Common myeloid progenitor, CD34-positive (primary cell): ENCODE data around the gene MYOF.
A peak's percentile ranks its signal among the peaks of the same experiment; 100 is the strongest.

ENCODE experiments used
- CTCF ChIA-PET: fragments of 350-600 bp; sonication (Branson Sonifier 250); formaldehyde crosslinking; loops from one replicate; lab custom pipeline; 2021; ENCODE audit warnings: antibody characterized with exemption; lab: Charles Lee
- POLR2A ChIA-PET: fragments of 350-600 bp; sonication (Branson Sonifier 250); formaldehyde crosslinking; loops from one replicate; lab custom pipeline; 2021; ENCODE audit warnings: antibody characterized with exemption; lab: Charles Lee
- DNase-seq, 3 donors: peaks; one replicate each; pipeline versions ENCODE4 v3.0.0 to v3.0.0-alpha.2; 2013
- H3K27ac ChIP-seq, 2 experiments: 1 replicate in 1 of 2; 2 replicates in 1 of 2; pipeline ENCODE4 v1.7.0; 2013; ENCODE audit warnings: inconsistent platforms in 2 of 2, low read length in 2 of 2, mild to moderate bottlenecking in 2 of 2, low read depth in 1 of 2, moderate library complexity in 1 of 2; ENCODE audit not compliant: severe bottlenecking in 2 of 2, insufficient read depth in 1 of 2, poor library complexity in 1 of 2
- H3K27me3 ChIP-seq, 5 experiments: replicated peaks in 2 of 5; 1 replicate in 3 of 5; 2 replicates in 2 of 5; pipeline versions ENCODE4 v1.6.1 to v1.7.0; 2013; ENCODE audit warnings: low read length in 4 of 5, mild to moderate bottlenecking in 2 of 5, moderate library complexity in 2 of 5, inconsistent platforms in 1 of 5; ENCODE audit not compliant: insufficient read depth in 5 of 5, control insufficient read depth in 4 of 5
- H3K36me3 ChIP-seq, 4 experiments: 1 replicate in 2 of 4; 2 replicates in 2 of 4; pipeline versions ENCODE4 v1.6.1 to v1.7.0; 2013; ENCODE audit warnings: low read length in 3 of 4, control low read depth in 1 of 4, mild to moderate bottlenecking in 1 of 4; ENCODE audit not compliant: control insufficient read depth in 4 of 4, insufficient read depth in 4 of 4
- H3K4me1 ChIP-seq, 4 experiments: 1 replicate in 3 of 4; 2 replicates in 1 of 4; pipeline versions ENCODE4 v1.6.1 to v1.7.1; 2013; ENCODE audit warnings: low read length in 3 of 4, mild to moderate bottlenecking in 3 of 4, control low read depth in 1 of 4, inconsistent platforms in 1 of 4, moderate library complexity in 1 of 4; ENCODE audit not compliant: control insufficient read depth in 4 of 4, insufficient read depth in 4 of 4; ENCODE audit errors: control extremely low read depth in 1 of 4
- H3K4me3 ChIP-seq, 7 experiments: 1 replicate in 4 of 7; 2 replicates in 3 of 7; pipeline versions ENCODE4 v1.5.1 to v1.7.0; 2013; ENCODE audit warnings: mild to moderate bottlenecking in 7 of 7, low read length in 6 of 7, moderate library complexity in 6 of 7, inconsistent platforms in 2 of 7, low read depth in 2 of 7, control low read depth in 1 of 7; ENCODE audit not compliant: insufficient read depth in 4 of 7, control insufficient read depth in 1 of 7; ENCODE audit errors: extremely low read depth in 1 of 7
- H3K9me3 ChIP-seq, 5 experiments: 1 replicate in 4 of 5; 2 replicates in 1 of 5; pipeline versions ENCODE4 v1.6.1 to v1.7.1; 2013; ENCODE audit warnings: low read length in 4 of 5, mild to moderate bottlenecking in 2 of 5, inconsistent platforms in 1 of 5, low read depth in 1 of 5, moderate library complexity in 1 of 5; ENCODE audit not compliant: control insufficient read depth in 4 of 5, insufficient read depth in 2 of 5; ENCODE audit errors: control extremely low read depth in 1 of 5
- WGBS: methylation state at CpG from one replicate; pipeline ENCODE4 v1.1.5; 2013; ENCODE audit not compliant: insufficient coverage; 5-methylcytosine and 5-hydroxymethylcytosine counted together

Gene MYOF

GRCh38 chr10:93390306-93391090 is 91.6 kb downstream of the MYOF start:
- 90% methylated on average over 2 of the region's 3 CpGs for WGBS
- peak; percentile 13 to 69 (median 62) for DNase-seq

DNA sequence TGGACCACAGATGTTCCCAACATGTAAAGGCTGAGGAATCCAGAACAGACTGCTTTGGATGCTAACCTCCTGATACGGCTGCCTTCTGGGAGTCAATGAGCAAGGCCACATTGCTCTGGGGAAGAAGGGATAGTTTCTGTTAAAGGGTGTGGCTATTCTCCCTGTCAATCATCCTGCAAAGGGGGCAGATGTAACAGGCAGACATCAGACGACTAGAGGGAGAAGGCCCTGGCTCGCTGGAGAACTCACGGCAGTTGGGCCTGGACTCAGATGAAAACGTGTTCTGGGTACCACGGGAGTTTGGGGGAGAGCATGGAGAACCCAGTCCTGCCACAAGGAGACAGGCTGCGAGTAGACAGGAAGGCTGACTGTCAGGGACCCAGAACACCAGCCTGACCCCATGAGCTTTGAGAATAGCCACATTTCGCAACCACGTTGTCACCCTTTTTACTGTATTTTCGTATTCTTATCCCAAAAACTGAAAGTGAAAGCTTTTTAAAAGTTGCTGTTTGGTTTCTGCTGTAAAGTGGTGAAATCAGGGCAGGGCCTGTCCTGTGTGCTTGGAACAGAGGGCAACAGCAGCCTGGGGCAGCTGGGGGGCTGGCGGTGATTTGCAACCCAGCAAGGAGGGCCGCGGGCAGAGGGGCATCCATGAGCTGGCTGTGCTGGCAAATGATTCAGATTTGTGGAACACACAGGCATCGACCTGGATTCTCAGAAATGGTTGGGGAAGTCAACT is 95.3 kb downstream of the MYOF start:
- WGBS, result 86% methylated on average over 13 of the region's 14 CpGs
- peak overlapping the region in 3 of 7 experiments; percentile 6 to 37 (median 11) for H3K4me3 ChIP-seq
- H3K27me3 ChIP-seq, result no peaks in the 10 kb centered on the region
- no peaks in the 10 kb centered on the region for H3K36me3 ChIP-seq
- H3K27ac ChIP-seq, result no peak overlapping the region
- H3K4me1 ChIP-seq, result peaks cover 0 to 41% (median 16%) of the 10 kb centered on the region in 4 experiments
- ChIA-PET CTCF (interaction anchor here (1.2 to 7.1 kb wide), 4 partner anchors 10 to 103 kb away, joined by 3 to 47 read pairs (median 4); partner anchors contain the start of gene MYOF), POLR2A (no interaction called here)
- peak; percentile 21 to 68 (median 61) for DNase-seq
- no peaks in the 10 kb centered on the region for H3K9me3 ChIP-seq

More at GRCh38 chr10:93390306-93391090, 91.6 kb downstream of the MYOF start:
- no peaks in the 10 kb centered on the region for H3K27me3 ChIP-seq
- CTCF ChIA-PET, result interaction anchor here (0.7 to 7.1 kb wide), 6 partner anchors 11 to 568 kb away, joined by 3 to 47 read pairs (median 4); partner anchors contain the start of gene MYOF
- H3K4me1 ChIP-seq, result peaks cover 0 to 35% (median 16%) of the 10 kb centered on the region in 4 experiments
- POLR2A ChIA-PET, result no interaction called here
- H3K36me3 ChIP-seq, result no peaks in the 10 kb centered on the region
- no peak overlapping the region for H3K27ac ChIP-seq
- H3K9me3 ChIP-seq, result no peaks in the 10 kb centered on the region
- no peak overlapping the region for H3K4me3 ChIP-seq

DNA sequence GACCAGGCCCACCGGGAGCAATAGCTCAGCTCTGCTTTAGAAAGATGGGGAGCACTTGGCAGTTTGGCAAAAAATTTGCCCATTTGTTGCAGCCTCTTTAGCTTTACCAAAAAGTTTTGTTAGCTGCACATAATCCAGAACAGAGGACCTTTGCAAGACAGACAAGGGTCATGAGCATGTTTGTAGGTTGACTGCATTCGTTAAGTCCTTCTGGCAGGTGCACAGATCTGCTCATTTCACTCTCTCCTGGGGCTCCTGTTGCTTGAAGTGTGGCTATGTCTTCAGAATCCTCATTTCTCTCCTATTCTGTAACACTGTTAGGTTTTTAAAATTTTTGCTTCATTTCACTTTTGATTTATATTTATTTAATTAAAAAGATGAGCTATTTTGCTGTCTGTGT is 96.8 kb downstream of the MYOF start:
- Histone ChIP-seq H3K36me3 (no peaks in the 10 kb centered on the region), H3K4me3 (no peak overlapping the region), H3K9me3 (no peaks in the 10 kb centered on the region), H3K27me3 (no peaks in the 10 kb centered on the region), H3K4me1 (peaks cover 0 to 34% (median 14%) of the 10 kb centered on the region in 4 experiments), H3K27ac (no peak overlapping the region)
- 100% methylated on average over 2 of the region's 2 CpGs for WGBS
- DNase-seq, result no peak
- CTCF ChIA-PET, result interaction anchor here (1.0 to 7.1 kb wide), 3 partner anchors 9 to 126 kb away, joined by 3 to 47 read pairs (median 4); no protein-coding TSS in a partner anchor
- POLR2A ChIA-PET, result interaction anchor here (0.5 kb wide), 1 partner anchor 78 kb away, joined by 6 read pairs; no protein-coding TSS in a partner anchor

DNA sequence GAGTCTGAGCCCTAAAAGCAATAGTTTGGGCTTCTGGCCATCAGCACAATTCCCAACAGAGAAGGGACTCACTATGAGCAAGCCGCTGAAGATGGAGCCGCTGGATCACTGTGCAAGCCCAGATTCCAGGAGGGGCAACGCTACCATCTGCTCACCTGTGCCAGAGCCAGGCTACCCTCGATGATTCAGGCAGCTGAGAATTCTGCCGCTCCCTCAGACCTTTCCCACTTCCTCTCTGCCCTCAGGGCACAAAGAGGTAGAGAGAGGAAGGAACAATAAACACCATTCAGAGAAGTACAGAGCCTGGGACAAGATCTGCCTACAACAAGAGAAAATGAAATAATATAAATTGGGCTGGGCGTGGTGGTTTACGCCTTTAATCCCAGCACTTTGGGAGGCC is 98.1 kb downstream of the MYOF start:
- no peaks in the 10 kb centered on the region for H3K36me3 ChIP-seq
- no peak for DNase-seq
- H3K4me1 ChIP-seq, result peaks cover 0 to 26% (median 13%) of the 10 kb centered on the region in 4 experiments
- ChIA-PET CTCF (interaction anchor here (0.9 to 20.3 kb wide), 3 partner anchors 9 to 127 kb away, joined by 3 to 375 read pairs (median 4); partner anchors contain the start of gene MYOF), POLR2A (no interaction called here)
- H3K27ac ChIP-seq, result no peak overlapping the region
- 100% methylated on average over 4 of the region's 7 CpGs for WGBS
- H3K9me3 ChIP-seq, result no peaks in the 10 kb centered on the region
- no peak overlapping the region for H3K4me3 ChIP-seq
- H3K27me3 ChIP-seq, result no peaks in the 10 kb centered on the region

- Histone ChIP-seq H3K27ac (no peak overlapping the region), H3K27me3 (no peaks in the 10 kb centered on the region), H3K4me3 (no peak overlapping the region), H3K36me3 (no peaks in the 10 kb centered on the region), H3K4me1 (peaks cover 0 to 26% (median 13%) of the 10 kb centered on the region in 4 experiments), H3K9me3 (no peaks in the 10 kb centered on the region)
- POLR2A ChIA-PET, result no interaction called here
- DNase-seq, result no peak
- WGBS, result 100% methylated on average over 4 of the region's 6 CpGs
- CTCF ChIA-PET, result interaction anchor here (0.9 to 20.3 kb wide), 3 partner anchors 9 to 127 kb away, joined by 3 to 375 read pairs (median 4); partner anchors contain the start of gene MYOF
Observed at GRCh38 chr10:93383562-93383981, 98.6 kb downstream of the MYOF start.

DNA sequence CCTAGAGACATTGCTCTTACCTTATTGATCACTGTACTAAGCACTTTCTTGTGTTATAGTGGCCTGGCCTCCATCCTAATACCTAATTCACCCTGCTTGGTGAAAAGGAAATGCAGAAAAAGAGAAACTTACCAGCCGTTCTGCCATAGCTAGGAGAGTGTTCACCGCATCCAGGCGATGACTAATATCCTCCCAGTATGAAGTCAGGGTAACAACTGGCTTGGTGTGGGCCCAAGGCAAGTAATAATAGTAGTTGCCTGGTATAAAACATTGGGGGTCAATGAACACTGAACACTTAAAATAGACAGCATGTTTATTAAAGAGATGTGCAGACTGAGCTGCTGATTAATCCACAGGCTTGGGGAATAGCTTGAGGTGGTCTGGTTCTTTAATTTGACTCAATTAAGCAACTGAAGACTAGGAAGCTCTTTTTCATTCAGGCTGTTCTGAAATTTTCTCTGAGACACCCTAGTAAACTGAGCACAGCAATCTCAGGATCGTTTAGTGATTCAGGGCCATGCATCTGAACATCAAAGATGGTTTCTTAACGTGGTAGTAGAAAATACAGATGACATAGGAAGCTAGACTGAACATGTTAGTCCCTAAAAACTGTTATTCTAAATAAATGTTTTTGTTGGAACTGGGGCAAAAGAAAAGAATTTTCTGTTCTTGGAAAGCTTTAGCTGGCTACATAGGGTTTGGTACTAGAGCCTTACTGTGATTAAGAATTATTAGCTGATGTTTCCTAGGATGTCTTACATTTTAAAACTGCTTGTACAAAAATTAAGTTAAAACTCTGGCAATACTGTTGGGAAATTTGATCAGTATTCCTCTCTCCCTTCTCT is 102.2 kb downstream of the MYOF start:
- Histone ChIP-seq H3K4me3 (no peak overlapping the region), H3K27me3 (no peaks in the 10 kb centered on the region), H3K27ac (no peak overlapping the region), H3K9me3 (no peaks in the 10 kb centered on the region), H3K36me3 (no peaks in the 10 kb centered on the region), H3K4me1 (peaks cover 0 to 6% (median 0%) of the 10 kb centered on the region in 4 experiments)
- peak in 1 of 3 donors; percentile 11 for DNase-seq
- ChIA-PET POLR2A (interaction anchor here (1.2 kb wide), 1 partner anchor 102 kb away, joined by 3 read pairs; the partner anchor contains the start of gene MYOF), CTCF (interaction anchor here (0.7 to 20.3 kb wide), 8 partner anchors 11 to 131 kb away, joined by 3 to 375 read pairs (median 4); partner anchors contain the start of gene MYOF)
- 84% methylated on average over 5 of the region's 5 CpGs for WGBS
